HPDE6-E6E7 (cell line): ENCODE results near the gene SYT17.

Experiments used
- DNase-seq: peaks from one replicate; pipeline ENCODE4 v3.0.0; 2011; ENCODE audit warnings: missing footprints; ENCODE audit errors: extremely low spot score

SYT17 gene

GRCh38 chr16:19138601-19139000, 29.4 kb upstream of the SYT17 start:
- peak; percentile 91 for DNase-seq

- DNase-seq = no peak
Measured at GRCh38 chr16:19139436-19140091, 28.5 kb upstream of the SYT17 start.

GRCh38 chr16:19140396-19140795, 27.6 kb upstream of the SYT17 start:
- DNase-seq = no peak

DNA sequence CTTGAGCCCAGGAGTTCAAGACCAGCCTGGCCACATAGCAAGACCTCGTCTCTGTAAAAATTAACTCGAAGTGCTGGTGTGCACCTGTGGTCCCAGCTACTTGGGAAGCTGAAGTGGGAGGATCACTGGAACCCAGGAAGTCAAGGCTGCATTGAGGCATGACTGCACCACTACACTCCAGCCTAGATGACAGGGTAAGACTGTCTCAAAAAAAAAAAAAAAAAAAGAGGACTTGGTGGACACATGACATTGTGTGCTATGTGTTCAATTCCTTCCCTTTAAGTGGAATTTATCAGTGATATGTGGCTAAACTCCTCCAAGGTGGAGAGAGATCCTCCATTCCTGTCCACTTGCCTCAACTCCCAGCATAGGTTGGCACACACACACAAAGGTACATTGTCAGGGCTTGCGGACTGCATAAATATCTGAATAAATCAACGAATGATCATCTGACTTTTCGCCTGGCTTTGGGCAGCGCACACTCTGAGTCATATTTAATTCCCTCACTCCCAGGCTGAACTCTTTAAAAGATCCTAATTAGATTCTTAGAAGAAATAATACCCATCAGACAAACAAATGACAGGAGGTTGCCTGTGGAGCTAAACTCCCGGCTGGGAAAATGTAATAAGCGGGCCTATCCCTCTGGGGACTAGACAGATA, 25.0 kb upstream of the SYT17 start:
- no peak for DNase-seq

DNA sequence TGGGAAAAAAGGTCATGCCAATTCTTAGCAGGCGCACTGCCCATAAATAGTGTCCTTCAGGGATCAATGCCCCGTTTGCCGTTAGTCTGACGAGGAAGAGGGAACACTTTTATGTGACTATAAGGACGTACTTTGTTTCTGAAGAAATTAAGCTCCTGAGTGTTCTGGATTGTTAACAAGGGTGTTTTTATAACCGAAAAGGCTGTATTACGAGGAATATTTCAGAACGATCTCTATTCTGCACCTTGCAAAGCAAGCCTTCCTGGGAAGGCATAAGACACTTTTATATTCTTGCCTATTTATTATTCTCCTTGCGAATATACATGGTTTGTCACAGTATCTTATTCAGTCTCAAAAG, 24.5 kb upstream of the SYT17 start:
- no peak for DNase-seq

DNA sequence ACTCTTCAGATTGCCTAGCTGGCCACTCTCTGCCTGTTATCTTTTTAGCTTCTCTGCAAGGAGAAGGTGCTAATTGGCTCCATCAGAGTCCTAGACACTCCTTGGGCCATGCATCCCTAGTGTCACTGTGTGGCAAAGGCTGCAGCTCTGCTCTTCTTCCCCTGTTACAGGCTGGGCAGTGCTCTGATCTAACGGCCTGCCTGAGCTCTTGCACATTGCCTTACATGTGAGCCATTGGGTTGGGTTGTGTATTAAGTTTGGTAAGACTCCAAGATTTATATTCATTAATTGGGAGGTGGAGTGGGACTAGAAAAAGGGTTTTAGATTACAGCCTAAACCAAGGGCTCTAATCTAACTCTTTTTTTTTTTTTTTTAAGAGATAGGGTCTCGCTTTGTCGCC, 23.0 kb upstream of the SYT17 start:
- DNase-seq = no peak

DNA sequence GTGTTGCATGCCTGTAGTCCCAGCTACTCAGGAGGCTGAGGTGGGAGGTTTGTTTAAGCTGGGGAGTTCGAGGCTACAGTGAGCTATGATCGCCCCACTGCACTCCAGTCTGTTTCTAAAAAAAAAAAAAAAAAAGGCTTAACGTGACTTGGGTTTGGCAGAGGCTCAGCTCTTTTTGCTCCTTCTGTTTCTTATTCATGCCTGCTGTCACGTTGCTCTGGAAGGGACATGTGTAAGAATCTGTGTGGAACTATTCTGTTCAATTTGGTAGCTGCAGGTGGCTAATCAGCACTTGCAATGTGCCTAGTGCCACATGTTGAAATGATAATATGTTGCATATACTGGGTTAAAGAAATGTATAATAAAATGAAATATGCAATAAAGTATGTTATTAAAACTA, 20.9 kb upstream of the SYT17 start:
- DNase-seq = no peak

DNA sequence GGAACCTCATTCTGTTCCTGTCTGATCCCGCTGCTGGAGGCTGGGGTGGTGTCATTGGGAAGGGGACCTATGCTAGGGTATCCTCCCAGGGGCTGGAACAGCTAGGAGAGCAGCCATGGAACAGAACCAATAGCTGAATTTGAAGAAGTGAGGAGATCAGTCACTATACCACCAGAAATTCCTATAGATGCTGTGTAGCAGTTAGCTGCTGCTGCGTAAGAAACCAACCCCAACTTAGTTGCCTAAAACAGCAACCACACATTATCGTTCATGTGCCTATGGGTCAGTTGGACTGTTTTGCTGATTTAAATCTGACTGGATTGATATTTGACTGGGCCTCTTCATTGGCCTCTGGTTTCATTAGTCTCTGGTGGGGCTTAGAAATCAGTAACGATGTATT, 20.4 kb upstream of the SYT17 start:
- no peak for DNase-seq

- DNase-seq = no peak
Measured at GRCh38 chr16:19148189-19148588, 19.9 kb upstream of the SYT17 start.

DNA sequence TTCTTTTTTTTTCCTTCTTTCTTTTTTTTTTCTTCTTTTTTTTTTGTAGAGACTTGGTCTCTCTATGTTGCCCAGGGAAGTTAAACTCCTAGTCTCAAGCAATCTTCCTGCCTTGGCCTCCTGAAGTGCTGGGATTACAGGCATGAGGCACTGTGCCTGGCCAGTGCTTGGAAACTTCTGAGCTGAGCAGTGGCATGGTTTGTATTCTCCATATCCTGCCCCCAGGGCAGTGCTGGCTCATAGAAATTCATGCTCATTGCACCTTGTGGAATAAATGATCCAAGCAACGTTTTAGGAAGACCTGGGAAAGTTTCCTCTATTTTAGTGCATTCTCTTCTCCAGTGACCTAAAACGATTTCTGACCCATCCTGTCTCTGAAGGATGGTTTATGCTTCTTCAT, 16.7 kb upstream of the SYT17 start:
- DNase-seq = no peak

DNA sequence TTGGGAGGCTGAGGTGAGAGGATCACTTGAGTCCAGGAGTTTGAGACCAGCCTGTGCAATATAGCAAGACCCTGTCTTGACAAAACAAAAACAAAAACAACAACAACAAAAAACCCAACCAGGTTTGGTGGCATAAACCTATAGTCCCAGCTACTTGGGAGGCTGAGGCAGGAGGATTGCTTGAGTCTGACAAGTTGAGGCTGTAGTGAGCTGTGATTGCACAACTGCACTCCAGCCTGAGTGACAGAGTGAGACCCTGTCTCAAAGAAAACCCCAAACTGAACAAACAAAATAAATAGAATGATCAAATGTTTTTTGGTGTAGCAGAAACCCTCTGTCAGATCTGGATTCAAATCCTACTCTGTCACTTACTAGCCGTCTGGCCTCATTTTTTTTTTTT, 16.0 kb upstream of the SYT17 start:
- no peak for DNase-seq

DNA sequence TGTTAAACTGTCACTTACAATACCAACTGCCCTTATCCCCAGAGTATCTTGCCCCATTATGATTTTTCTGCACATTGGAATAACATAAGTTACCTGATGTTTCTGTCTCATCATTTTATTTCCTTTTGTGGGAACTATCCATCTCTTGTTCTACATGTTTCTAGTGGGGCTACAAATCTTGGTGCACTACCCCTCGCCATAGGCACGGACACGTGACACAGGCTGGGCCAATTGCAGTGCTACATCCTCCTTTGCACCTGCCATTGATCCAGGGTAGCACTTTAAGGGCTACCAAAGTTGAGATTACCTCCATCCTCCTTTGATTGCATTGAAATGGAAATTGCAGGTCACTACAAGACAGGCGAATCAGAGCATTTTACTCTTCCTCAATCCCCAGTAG, 14.2 kb upstream of the SYT17 start:
- DNase-seq = no peak

DNA sequence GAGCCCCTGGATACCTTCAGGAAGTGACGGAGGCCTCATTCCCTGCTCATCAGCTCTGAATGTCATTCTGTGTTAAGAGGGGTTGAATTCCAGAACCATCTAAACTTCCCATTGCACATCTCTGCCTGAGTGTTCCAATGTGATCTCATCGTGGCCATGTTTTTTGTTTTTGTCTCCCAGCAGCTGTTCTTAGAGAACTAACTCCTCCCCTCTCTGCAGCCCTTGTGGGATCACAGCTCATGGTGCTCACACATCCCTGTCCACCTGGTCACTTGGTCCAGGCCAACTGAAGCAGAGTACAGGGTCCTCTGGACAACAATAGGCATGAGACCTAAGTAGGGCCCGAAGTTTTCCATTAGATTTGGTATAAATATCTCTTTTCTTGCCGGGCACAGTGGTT, 6.0 kb upstream of the SYT17 start:
- DNase-seq = no peak

- no peak for DNase-seq
Measured at GRCh38 chr16:19163215-19163614, 4.8 kb upstream of the SYT17 start.

GRCh38 chr16:19164285-19164684, 3.8 kb upstream of the SYT17 start:
- no peak for DNase-seq

GRCh38 chr16:19165101-19165500, 2.9 kb upstream of the SYT17 start:
- DNase-seq = no peak

- DNase-seq = no peak
Measured at GRCh38 chr16:19166500-19166899, 1.5 kb upstream of the SYT17 start.

DNA sequence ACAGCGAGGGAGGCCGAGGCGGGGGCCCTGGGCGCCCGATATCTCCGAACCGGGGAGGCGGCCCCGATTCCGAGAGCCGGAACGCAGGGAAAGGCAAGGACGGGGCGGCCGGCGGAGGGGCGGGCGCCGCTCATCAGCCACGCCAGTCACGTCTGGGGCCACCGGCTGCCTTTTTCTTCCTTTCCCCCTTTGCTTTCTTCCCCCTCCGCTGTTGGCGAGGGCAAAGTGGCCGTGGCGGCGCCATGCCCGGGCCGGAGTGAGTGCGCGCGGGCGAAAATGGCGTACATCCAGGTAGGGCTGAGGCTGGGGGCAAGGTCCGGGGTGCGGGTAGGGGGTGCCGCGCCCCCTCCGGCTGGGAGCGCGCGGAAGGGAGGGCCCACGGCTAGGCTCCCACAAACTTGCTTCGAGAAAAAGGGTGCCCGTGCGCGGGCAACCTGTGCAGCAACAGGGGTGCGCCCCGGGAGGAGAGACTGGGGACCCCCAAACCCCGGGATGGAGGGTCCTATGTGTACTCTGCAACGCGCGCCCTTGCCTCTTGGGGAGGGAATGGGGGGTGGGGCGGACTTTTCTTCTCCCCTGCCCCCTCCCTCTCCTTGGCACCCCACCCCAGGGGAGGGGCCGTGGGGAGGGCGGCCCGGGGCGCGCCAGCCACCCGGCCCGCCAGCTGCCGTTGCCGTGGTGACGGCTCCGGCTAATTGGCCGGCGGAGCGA, 486 bp downstream of the SYT17 start:
- DNase-seq = no peak

GRCh38 chr16:19169082-19169639, 1.1 kb downstream of the SYT17 start:
- no peak for DNase-seq

GRCh38 chr16:19170043-19170655, 2.1 kb downstream of the SYT17 start:
- DNase-seq = no peak

GRCh38 chr16:19172098-19172780, 4.2 kb downstream of the SYT17 start:
- DNase-seq = no peak

DNA sequence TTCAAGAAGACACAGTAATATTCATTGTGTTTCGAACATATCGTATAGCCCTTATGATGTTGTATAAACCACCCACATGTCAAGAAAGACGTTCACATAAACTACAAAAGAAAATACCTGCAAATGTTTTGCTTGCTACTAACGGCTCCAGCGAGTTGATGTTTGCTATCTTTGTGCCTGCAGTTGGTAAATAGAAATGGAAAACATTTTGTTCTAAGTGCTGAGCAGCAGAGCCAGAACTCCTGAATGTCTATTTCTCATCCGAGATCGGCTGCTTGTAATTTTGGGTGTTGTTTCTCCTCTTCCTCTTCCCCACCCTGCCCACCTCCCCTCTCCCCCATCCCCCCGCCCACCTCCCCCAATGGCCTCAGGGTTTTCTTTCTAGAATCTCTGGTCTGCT, 5.0 kb downstream of the SYT17 start:
- DNase-seq = no peak
